Esophagus muscularis mucosa (tissue), 4 donors: ENCODE measurements around the gene GPC5. TPM values are rescaled to one million over a fixed set of nuclear protein-coding genes. Genes with fewer than 3 reads are reported as not detected.

Experiments
- DNase-seq: peaks from one replicate; pipeline ENCODE4 v3.0.0-alpha.2; 2017; ENCODE audit errors: extremely low spot score
- H3K27ac ChIP-seq, 4 donors: fragments of 200-600 bp; sonication (generic); replicated peaks in 1 of 4; 1 replicate in 3 of 4; 2 replicates in 1 of 4; pipeline ENCODE4 v1.5.1; 2016 to 2019; ENCODE audit warnings: mild to moderate bottlenecking in 1 of 4
- H3K27me3 ChIP-seq, 4 donors: fragments of 200-600 bp; sonication (generic); one replicate each; pipeline versions ENCODE4 v1.5.1 to v1.6.0; 2016 to 2019
- H3K36me3 ChIP-seq, 4 donors: fragments of 200-600 bp; sonication (generic); one replicate each; pipeline ENCODE4 v1.5.1; 2016 to 2019
- H3K4me1 ChIP-seq, 4 donors: fragments of 200-600 bp; sonication (generic); one replicate each; pipeline ENCODE4 v1.5.1; 2016 to 2019
- H3K4me3 ChIP-seq, 4 donors: fragments of 200-600 bp; sonication (generic); 1 replicate in 2 of 4; 2 replicates in 2 of 4; pipeline ENCODE4 v1.5.1; 2016 to 2019; ENCODE audit warnings: mild to moderate bottlenecking in 4 of 4, moderate library complexity in 1 of 4
- H3K9me3 ChIP-seq, 4 donors: fragments of 200-600 bp; sonication (generic); 1 replicate in 3 of 4; 2 replicates in 1 of 4; pipeline ENCODE4 v1.5.1; 2016 to 2019
- EP300 ChIP-seq: sonication (generic); formaldehyde crosslinking; IDR thresholded peaks from one replicate; pipeline ENCODE4 v1.6.1; 2017; ENCODE audit warnings: antibody characterized with exemption
- POLR2A ChIP-seq: fragments of 450-650 bp; IDR thresholded peaks from one replicate; pipeline ENCODE4 v1.6.1; 2017; ENCODE audit warnings: antibody characterized with exemption, moderate library complexity, mild to moderate bottlenecking, low read depth
- POLR2AphosphoS5 ChIP-seq, 2 donors: sonication (generic); formaldehyde crosslinking; IDR thresholded peaks; one replicate each; pipeline ENCODE4 v1.6.1; 2017; ENCODE audit warnings: antibody characterized with exemption in 2 of 2
- WGBS: methylation state at CpG from one replicate; pipeline ENCODE4 v1.1.5; 2018; 5-methylcytosine and 5-hydroxymethylcytosine counted together
- intact Hi-C: fragments of 100-400 bp; cut with DNase I; formaldehyde crosslinking; loops from one replicate; pipeline ENCODE4 v1.15.1; 2023
- total RNA-seq, 4 donors: library from RNA; depleted of rRNA; stranded (reverse); fragments of >200 nt; gene quantifications; one replicate each; pipeline versions ENCODE4 v1.1.0 to v1.2.1, GENCODE V29; 2016
- TF ChIP-seq, protein P1 (sequence below), 3 experiments: fragments of 200-600 bp in 2 of 3; fragments of 450-650 bp in 1 of 3; sonication (generic) in 2 of 3; IDR thresholded peaks; one replicate each; pipeline ENCODE4 v1.5.1; 2017 to 2019; ENCODE audit warnings: antibody characterized with exemption in 3 of 3, mild to moderate bottlenecking in 2 of 3, moderate library complexity in 1 of 3

Gene GPC5
- total RNA-seq, 4 donors from 2014 or later, result 0.13 to 0.42 (median 0.33) TPM; not detected in 1

DNA sequence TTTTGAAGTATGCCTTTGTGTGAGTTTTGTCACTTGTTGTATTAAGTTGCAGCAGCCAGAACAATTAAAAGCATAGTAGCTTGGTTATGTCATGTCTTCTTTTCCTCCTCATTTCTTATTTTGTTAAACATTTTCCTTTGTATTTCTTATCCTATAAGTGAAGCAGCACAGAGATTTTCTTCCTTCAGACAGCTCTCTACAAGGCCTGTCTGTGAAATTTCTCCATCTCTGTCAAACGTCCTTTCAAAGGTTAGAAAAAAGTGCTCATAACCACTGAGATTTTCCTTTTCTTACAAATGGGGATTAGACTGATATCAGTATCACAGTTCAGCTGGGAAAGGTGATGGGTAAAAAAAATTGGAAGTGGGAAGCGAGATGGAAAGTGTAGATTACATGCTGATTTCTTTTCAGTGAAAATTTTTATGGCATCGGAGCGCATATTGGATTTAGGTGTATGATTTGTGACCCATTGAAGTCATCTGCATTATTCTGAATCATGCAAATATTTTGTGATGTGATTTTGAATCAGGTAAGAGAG lies 71.7 kb downstream of the GPC5 start:
- TF ChIP-seq POLR2A (no peak), POLR2AphosphoS5 (IDR thresholded peaks at IDR 0.05) (no peak), EP300 (no peak)
- TF ChIP-seq, protein P1, sequence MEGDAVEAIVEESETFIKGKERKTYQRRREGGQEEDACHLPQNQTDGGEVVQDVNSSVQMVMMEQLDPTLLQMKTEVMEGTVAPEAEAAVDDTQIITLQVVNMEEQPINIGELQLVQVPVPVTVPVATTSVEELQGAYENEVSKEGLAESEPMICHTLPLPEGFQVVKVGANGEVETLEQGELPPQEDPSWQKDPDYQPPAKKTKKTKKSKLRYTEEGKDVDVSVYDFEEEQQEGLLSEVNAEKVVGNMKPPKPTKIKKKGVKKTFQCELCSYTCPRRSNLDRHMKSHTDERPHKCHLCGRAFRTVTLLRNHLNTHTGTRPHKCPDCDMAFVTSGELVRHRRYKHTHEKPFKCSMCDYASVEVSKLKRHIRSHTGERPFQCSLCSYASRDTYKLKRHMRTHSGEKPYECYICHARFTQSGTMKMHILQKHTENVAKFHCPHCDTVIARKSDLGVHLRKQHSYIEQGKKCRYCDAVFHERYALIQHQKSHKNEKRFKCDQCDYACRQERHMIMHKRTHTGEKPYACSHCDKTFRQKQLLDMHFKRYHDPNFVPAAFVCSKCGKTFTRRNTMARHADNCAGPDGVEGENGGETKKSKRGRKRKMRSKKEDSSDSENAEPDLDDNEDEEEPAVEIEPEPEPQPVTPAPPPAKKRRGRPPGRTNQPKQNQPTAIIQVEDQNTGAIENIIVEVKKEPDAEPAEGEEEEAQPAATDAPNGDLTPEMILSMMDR (IDR thresholded peaks at IDR 0.05), result no peak
- Histone ChIP-seq H3K9me3 (no peaks in the 10 kb centered on the region), H3K4me1 (no peaks in the 10 kb centered on the region), H3K27me3 (no peaks in the 10 kb centered on the region), H3K27ac (no peak overlapping the region), H3K36me3 (no peaks in the 10 kb centered on the region), H3K4me3 (no peak overlapping the region)
- WGBS, result 79% methylated on average over 4 of the region's 4 CpGs
- intact Hi-C loops, result no loop called here
- DNase-seq, result no peak

DNA sequence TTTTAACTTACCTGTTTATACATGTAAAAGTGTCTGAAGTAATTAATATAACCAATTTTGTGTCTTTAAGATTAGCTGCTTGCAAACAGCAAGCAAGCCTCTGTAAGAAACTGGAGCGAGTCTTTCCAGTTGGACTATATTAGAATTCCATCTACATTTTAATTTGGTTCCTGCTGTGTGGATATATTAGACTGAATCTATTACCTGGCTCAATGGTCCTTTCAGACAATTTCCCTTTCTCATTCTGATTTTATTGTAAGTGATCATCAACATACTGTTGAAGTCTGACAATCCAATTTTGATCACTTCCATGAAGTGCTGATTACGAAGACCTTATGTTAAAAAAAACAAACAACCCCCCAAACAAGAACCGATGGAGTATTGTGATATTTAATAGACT lies 72.3 kb downstream of the GPC5 start:
- Histone ChIP-seq H3K27me3 (no peaks in the 10 kb centered on the region), H3K4me1 (no peaks in the 10 kb centered on the region), H3K9me3 (no peaks in the 10 kb centered on the region), H3K4me3 (no peak overlapping the region), H3K36me3 (no peaks in the 10 kb centered on the region), H3K27ac (no peak overlapping the region)
- 81% methylated on average over 3 of the region's 3 CpGs for WGBS
- intact Hi-C loops, result no loop called here
- DNase-seq, result no peak
- TF ChIP-seq, protein P1 (IDR thresholded peaks at IDR 0.05), result no peak
- TF ChIP-seq EP300 (no peak), POLR2A (no peak), POLR2AphosphoS5 (IDR thresholded peaks at IDR 0.05) (no peak)

DNA sequence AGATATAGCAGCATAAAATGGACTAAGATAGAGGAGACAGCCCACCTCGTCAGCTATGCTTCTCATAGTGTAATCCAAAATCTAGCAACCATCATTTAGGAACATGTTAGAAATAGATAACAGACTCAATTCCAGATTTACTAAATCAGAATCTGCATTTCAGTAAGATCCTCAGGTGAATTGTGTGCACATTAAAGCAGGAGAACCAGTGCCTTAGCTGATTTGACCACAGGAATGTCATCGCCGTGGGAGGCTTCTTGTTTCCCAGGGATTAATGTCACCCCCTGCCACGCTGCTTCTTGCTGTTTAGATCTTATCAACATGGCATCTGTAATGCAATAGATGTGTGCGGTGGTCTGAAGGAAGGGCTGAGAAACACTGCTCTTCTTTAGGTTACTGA lies 84.0 kb downstream of the GPC5 start:
- no peaks in the 10 kb centered on the region for H3K4me1 ChIP-seq
- no peak overlapping the region for H3K4me3 ChIP-seq
- H3K36me3 ChIP-seq, result no peaks in the 10 kb centered on the region
- intact Hi-C loops, result no loop called here
- 70% methylated on average over 5 of the region's 5 CpGs for WGBS
- no peaks in the 10 kb centered on the region for H3K27me3 ChIP-seq
- DNase-seq, result no peak
- H3K9me3 ChIP-seq, result no peaks in the 10 kb centered on the region
- H3K27ac ChIP-seq, result no peak overlapping the region
- TF ChIP-seq POLR2A, result no peak
- no peak for TF ChIP-seq EP300
- TF ChIP-seq POLR2AphosphoS5 (IDR thresholded peaks at IDR 0.05), result no peak
- TF ChIP-seq, protein P1 (IDR thresholded peaks at IDR 0.05), result no peak

DNA sequence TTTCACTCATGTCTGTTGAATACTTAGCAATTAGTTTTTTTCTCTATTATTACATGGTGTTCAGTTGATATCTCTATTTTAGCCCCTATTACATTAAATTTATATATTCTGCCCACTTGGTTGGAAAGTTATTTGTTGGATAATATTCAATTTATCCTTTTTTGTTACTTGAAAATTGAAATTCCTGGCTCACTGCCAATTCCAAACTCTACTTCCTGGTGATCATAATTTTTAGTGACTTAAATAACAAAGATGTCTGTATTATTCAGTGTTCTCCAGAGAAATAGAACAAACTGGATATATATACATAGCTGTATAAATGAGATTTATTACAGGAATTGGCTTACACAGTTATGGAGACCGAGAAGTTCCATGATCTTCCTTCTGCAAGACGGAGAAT lies 93.6 kb downstream of the GPC5 start:
- TF ChIP-seq POLR2A (no peak), EP300 (no peak), POLR2AphosphoS5 (IDR thresholded peaks at IDR 0.05) (no peak)
- TF ChIP-seq, protein P1 (IDR thresholded peaks at IDR 0.05), result no peak
- 81% methylated on average over 2 of the region's 2 CpGs for WGBS
- no peaks in the 10 kb centered on the region for H3K4me1 ChIP-seq
- intact Hi-C loops, result no loop called here
- no peaks in the 10 kb centered on the region for H3K36me3 ChIP-seq
- H3K27me3 ChIP-seq, result no peaks in the 10 kb centered on the region
- no peak overlapping the region for H3K27ac ChIP-seq
- H3K4me3 ChIP-seq, result no peak overlapping the region
- no peaks in the 10 kb centered on the region for H3K9me3 ChIP-seq
- no peak for DNase-seq

DNA sequence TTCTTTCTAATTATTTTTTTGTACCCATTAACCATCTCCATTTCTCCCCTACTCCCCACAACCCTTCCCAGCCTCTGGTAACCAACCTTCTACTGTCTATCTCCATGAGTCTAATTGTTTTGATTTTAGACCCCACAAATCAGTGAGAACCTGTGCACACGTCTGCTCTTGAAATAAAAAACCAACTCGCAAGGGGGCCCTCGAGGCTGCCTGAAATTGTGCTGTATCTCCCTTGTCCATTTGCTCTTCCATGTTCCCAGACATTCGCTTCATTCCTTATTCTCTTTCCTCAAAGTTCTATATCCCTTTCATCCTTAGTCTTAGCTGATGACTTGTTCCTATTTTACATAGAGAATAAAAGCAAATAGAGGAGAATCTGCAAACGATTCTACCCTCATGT lies 95.0 kb downstream of the GPC5 start:
- H3K27me3 ChIP-seq, result no peaks in the 10 kb centered on the region

More for the DNA sequence above, 95.0 kb downstream of the GPC5 start:
- intact Hi-C loops, result no loop called here
- TF ChIP-seq POLR2A (no peak), EP300 (no peak), POLR2AphosphoS5 (IDR thresholded peaks at IDR 0.05) (no peak)
- TF ChIP-seq, protein P1 (IDR thresholded peaks at IDR 0.05), result no peak
- Histone ChIP-seq H3K36me3 (no peaks in the 10 kb centered on the region), H3K4me3 (no peak overlapping the region), H3K9me3 (no peaks in the 10 kb centered on the region), H3K4me1 (no peaks in the 10 kb centered on the region), H3K27ac (no peak overlapping the region)
- WGBS, result 84% methylated on average over 5 of the region's 5 CpGs
- DNase-seq, result no peak
